ENCODE data around the gene BCL11B. TPM values are rescaled to one million over a fixed set of nuclear protein-coding genes. Genes with fewer than 3 reads are reported as not detected.

The BCL11B gene
- total RNA-seq, 2 experiments from 2014 or later: 68.6 to 70.6 TPM

- ATAC-seq: no peak
- ChIA-PET POLR2A (interaction anchor here (0.7 to 28.3 kb wide), 4 partner anchors 9 to 39 kb away, joined by 4 to 767 read pairs (median 6); partner anchors contain the start of gene BCL11B), CTCF (interaction anchor here (0.9 to 20.3 kb wide), 10 partner anchors 9 to 1037 kb away, joined by 3 to 373 read pairs (median 4); partner anchors contain the start of gene BCL11B)
- Mint-ChIP-seq H3K27ac (peak overlapping the region; percentile 98), H3K9me3 (ENCODE audit: insufficient read depth) (no peaks in the 10 kb centered on the region), H3K4me3 (peak overlapping the region; percentile 55), H3K4me1 (ENCODE audit: low read depth) (peaks cover 97% of the 10 kb centered on the region), H3K36me3 (ENCODE audit: low read depth) (peaks cover 90% of the 10 kb centered on the region), H3K27me3 (ENCODE audit: low read depth) (no peaks in the 10 kb centered on the region)
- DNase-seq: no peak
Observed at GRCh38 chr14:99226687-99227086, 45.3 kb downstream of the BCL11B start.

- ATAC-seq (no peak), DNase-seq (no peak)
- Mint-ChIP-seq H3K27ac (peak overlapping the region; percentile 98), H3K36me3 (ENCODE audit: low read depth) (peaks cover 90% of the 10 kb centered on the region), H3K27me3 (ENCODE audit: low read depth) (no peaks in the 10 kb centered on the region), H3K9me3 (ENCODE audit: insufficient read depth) (no peaks in the 10 kb centered on the region), H3K4me3 (peak overlapping the region; percentile 55), H3K4me1 (ENCODE audit: low read depth) (peaks cover 95% of the 10 kb centered on the region)
- ChIA-PET POLR2A (interaction anchor here (1.1 to 28.3 kb wide), 4 partner anchors 9 to 40 kb away, joined by 4 to 767 read pairs (median 6); partner anchors contain the start of gene BCL11B), CTCF (interaction anchor here (0.8 to 20.3 kb wide), 10 partner anchors 8 to 41 kb away, joined by 3 to 373 read pairs (median 4); partner anchors contain the start of gene BCL11B)
Observed at GRCh38 chr14:99225436-99226203, 46.4 kb downstream of the BCL11B start.

- Mint-ChIP-seq H3K9me3 (ENCODE audit: insufficient read depth) (no peaks in the 10 kb centered on the region), H3K4me3 (peak overlapping the region; percentile 55), H3K27me3 (ENCODE audit: low read depth) (no peaks in the 10 kb centered on the region), H3K36me3 (ENCODE audit: low read depth) (peaks cover 90% of the 10 kb centered on the region), H3K4me1 (ENCODE audit: low read depth) (peaks cover 95% of the 10 kb centered on the region), H3K27ac (peak overlapping the region; percentile 98)
- ChIA-PET POLR2A (interaction anchor here (0.6 to 28.3 kb wide), 4 partner anchors 10 to 41 kb away, joined by 3 to 767 read pairs (median 6); partner anchors contain the start of gene BCL11B), CTCF (interaction anchor here (0.7 to 20.3 kb wide), 14 partner anchors 9 to 1087 kb away, joined by 3 to 373 read pairs (median 4); partner anchors contain the start of gene BCL11B)
- DNase-seq (no peak), ATAC-seq (peak; percentile 6)
Observed at GRCh38 chr14:99224948-99225347, 47.0 kb downstream of the BCL11B start.

GRCh38 chr14:99224116-99224910, 47.7 kb downstream of the BCL11B start:
- H3K4me3 Mint-ChIP-seq: peak overlapping the region; percentile 43

GRCh38 chr14:99221445-99221844, 50.6 kb downstream of the BCL11B start:
- Mint-ChIP-seq H3K27me3 (ENCODE audit: low read depth) (no peaks in the 10 kb centered on the region), H3K4me3 (no peak overlapping the region), H3K4me1 (ENCODE audit: low read depth) (peaks cover 90% of the 10 kb centered on the region), H3K36me3 (ENCODE audit: low read depth) (peaks cover 76% of the 10 kb centered on the region), H3K9me3 (ENCODE audit: insufficient read depth) (no peaks in the 10 kb centered on the region), H3K27ac (peak overlapping the region; percentile 55)
- ChIA-PET POLR2A (interaction anchor here (1.0 to 1.6 kb wide), 4 partner anchors 9 to 51 kb away, joined by 3 to 5 read pairs (median 3); partner anchors contain the start of gene BCL11B), CTCF (interaction anchor here (0.6 to 4.7 kb wide), 3 partner anchors 9 to 53 kb away, joined by 4 to 24 read pairs (median 6); no protein-coding TSS in a partner anchor)
- no peak for ATAC-seq
- no peak for DNase-seq

More at GRCh38 chr14:99224116-99224910, 47.7 kb downstream of the BCL11B start:
- H3K36me3 Mint-ChIP-seq (ENCODE audit: low read depth): peaks cover 88% of the 10 kb centered on the region
- H3K27me3 Mint-ChIP-seq (ENCODE audit: low read depth): no peaks in the 10 kb centered on the region
- H3K27ac Mint-ChIP-seq: peak overlapping the region; percentile 98
- peaks cover 94% of the 10 kb centered on the region for H3K4me1 Mint-ChIP-seq (ENCODE audit: low read depth)
- CTCF ChIA-PET: interaction anchor here (0.7 to 20.3 kb wide), 13 partner anchors 9 to 1086 kb away, joined by 3 to 373 read pairs (median 4); partner anchors contain the start of gene BCL11B
- H3K9me3 Mint-ChIP-seq (ENCODE audit: insufficient read depth): no peaks in the 10 kb centered on the region
- ATAC-seq (peak; percentile 20), DNase-seq (no peak)
- POLR2A ChIA-PET: interaction anchor here (0.6 to 28.3 kb wide), 4 partner anchors 9 to 42 kb away, joined by 3 to 767 read pairs (median 5); partner anchors contain the start of gene BCL11B

- Mint-ChIP-seq H3K4me1 (ENCODE audit: low read depth) (peaks cover 90% of the 10 kb centered on the region), H3K4me3 (peak overlapping the region; percentile 60), H3K36me3 (ENCODE audit: low read depth) (peaks cover 64% of the 10 kb centered on the region), H3K27me3 (ENCODE audit: low read depth) (no peaks in the 10 kb centered on the region), H3K27ac (peak overlapping the region; percentile 64), H3K9me3 (ENCODE audit: insufficient read depth) (no peaks in the 10 kb centered on the region)
- ChIA-PET POLR2A (interaction anchor here (0.6 to 1.6 kb wide), 5 partner anchors 9 to 45 kb away, joined by 3 to 8 read pairs (median 4); no protein-coding TSS in a partner anchor), CTCF (interaction anchor here (0.8 to 4.7 kb wide), 6 partner anchors 8 to 50 kb away, joined by 3 to 28 read pairs (median 6); no protein-coding TSS in a partner anchor)
- DNase-seq (no peak), ATAC-seq (no peak)
Observed at GRCh38 chr14:99217066-99217955, 54.7 kb downstream of the BCL11B start.

GRCh38 chr14:99216191-99216590, 55.8 kb downstream of the BCL11B start:
- ChIA-PET CTCF (interaction anchor here (1.0 to 4.4 kb wide), 3 partner anchors 9 to 50 kb away, joined by 3 to 28 read pairs (median 5); no protein-coding TSS in a partner anchor), POLR2A (interaction anchor here (0.6 to 2.1 kb wide), 5 partner anchors 9 to 51 kb away, joined by 3 to 8 read pairs (median 4); no protein-coding TSS in a partner anchor)
- no peaks in the 10 kb centered on the region for H3K27me3 Mint-ChIP-seq (ENCODE audit: low read depth)
- H3K27ac Mint-ChIP-seq: peak overlapping the region; percentile 64
- no peak for DNase-seq
- H3K4me1 Mint-ChIP-seq (ENCODE audit: low read depth): peaks cover 90% of the 10 kb centered on the region
- H3K9me3 Mint-ChIP-seq (ENCODE audit: insufficient read depth): no peaks in the 10 kb centered on the region
- no peak for ATAC-seq
- peaks cover 67% of the 10 kb centered on the region for H3K36me3 Mint-ChIP-seq (ENCODE audit: low read depth)
- H3K4me3 Mint-ChIP-seq: peak overlapping the region; percentile 60

- DNase-seq (no peak), ATAC-seq (no peak)
- ChIA-PET POLR2A (interaction anchor here (1.0 to 2.1 kb wide), 6 partner anchors 10 to 57 kb away, joined by 3 to 7 read pairs (median 4); partner anchors contain the start of gene BCL11B), CTCF (interaction anchor here (0.7 to 4.4 kb wide), 6 partner anchors 10 to 1237 kb away, joined by 3 to 28 read pairs (median 4); no protein-coding TSS in a partner anchor)
- Mint-ChIP-seq H3K27ac (peak overlapping the region; percentile 64), H3K9me3 (ENCODE audit: insufficient read depth) (no peaks in the 10 kb centered on the region), H3K36me3 (ENCODE audit: low read depth) (peaks cover 62% of the 10 kb centered on the region), H3K27me3 (ENCODE audit: low read depth) (no peaks in the 10 kb centered on the region), H3K4me1 (ENCODE audit: low read depth) (peaks cover 94% of the 10 kb centered on the region), H3K4me3 (peak overlapping the region; percentile 60)
Observed at GRCh38 chr14:99215277-99215676, 56.7 kb downstream of the BCL11B start.

GRCh38 chr14:99214701-99215100, 57.3 kb downstream of the BCL11B start:
- peak overlapping the region; percentile 60 for H3K4me3 Mint-ChIP-seq
- H3K4me1 Mint-ChIP-seq (ENCODE audit: low read depth): peaks cover 94% of the 10 kb centered on the region
- H3K36me3 Mint-ChIP-seq (ENCODE audit: low read depth): peaks cover 63% of the 10 kb centered on the region
- POLR2A ChIA-PET: interaction anchor here (0.6 to 2.1 kb wide), 8 partner anchors 10 to 57 kb away, joined by 3 to 7 read pairs (median 4); partner anchors contain the start of gene BCL11B
- no peaks in the 10 kb centered on the region for H3K9me3 Mint-ChIP-seq (ENCODE audit: insufficient read depth)
- ATAC-seq: no peak
- no peaks in the 10 kb centered on the region for H3K27me3 Mint-ChIP-seq (ENCODE audit: low read depth)
- peak overlapping the region; percentile 64 for H3K27ac Mint-ChIP-seq
- no peak for DNase-seq
- CTCF ChIA-PET: interaction anchor here (0.8 to 4.4 kb wide), 8 partner anchors 11 to 1237 kb away, joined by 3 to 28 read pairs (median 4); no protein-coding TSS in a partner anchor

- no peaks in the 10 kb centered on the region for H3K9me3 Mint-ChIP-seq (ENCODE audit: insufficient read depth)
- H3K4me3 Mint-ChIP-seq: peak overlapping the region; percentile 71
- peaks cover 97% of the 10 kb centered on the region for H3K4me1 Mint-ChIP-seq (ENCODE audit: low read depth)
- DNase-seq (no peak), ATAC-seq (peak; percentile 29)
- CTCF ChIA-PET: interaction anchor here (0.7 to 4.4 kb wide), 7 partner anchors 10 to 932 kb away, joined by 3 to 28 read pairs (median 4); no protein-coding TSS in a partner anchor
- POLR2A ChIA-PET: interaction anchor here (0.6 to 1.3 kb wide), 4 partner anchors 17 to 52 kb away, joined by 3 to 4 read pairs (median 4); no protein-coding TSS in a partner anchor
- peak overlapping the region; percentile 91 for H3K27ac Mint-ChIP-seq
- no peaks in the 10 kb centered on the region for H3K27me3 Mint-ChIP-seq (ENCODE audit: low read depth)
- peaks cover 59% of the 10 kb centered on the region for H3K36me3 Mint-ChIP-seq (ENCODE audit: low read depth)
Observed at GRCh38 chr14:99213527-99213971, 58.4 kb downstream of the BCL11B start.
